MM.1S (cell line): ENCODE data around the gene GLIPR1L1.

Experiments used
- DNase-seq: peaks from one replicate; pipeline ENCODE4 v3.0.0-alpha.2; 2015
- H2AFZ ChIP-seq: fragments of 300-600 bp; sonication (generic); 2 replicates; pipeline ENCODE4 v1.6.0; 2016; ENCODE audit warnings: antibody characterized with exemption, low read length
- H3F3A ChIP-seq: fragments of 300-600 bp; sonication (generic); 2 replicates; pipeline ENCODE4 v1.6.1; 2016; ENCODE audit warnings: mild to moderate bottlenecking, antibody characterized with exemption, low read length, moderate library complexity, mixed read lengths; ENCODE audit not compliant: insufficient read depth
- H3K27ac ChIP-seq: fragments of 300-600 bp; sonication (generic); 2 replicates; pipeline ENCODE4 v1.5.1; 2016; ENCODE audit warnings: mild to moderate bottlenecking, low read length
- H3K27me3 ChIP-seq: fragments of 300-600 bp; sonication (generic); replicated peaks from 2 replicates; pipeline ENCODE4 v1.6.0; 2016; ENCODE audit warnings: low read length; ENCODE audit not compliant: insufficient read depth
- H3K36me3 ChIP-seq: fragments of 300-600 bp; sonication (generic); replicated peaks from 2 replicates; pipeline ENCODE4 v1.6.1; 2016; ENCODE audit warnings: mild to moderate bottlenecking, low read length, mixed read lengths; ENCODE audit not compliant: insufficient read depth
- H3K4me1 ChIP-seq: fragments of 300-600 bp; sonication (generic); 2 replicates; pipeline ENCODE4 v1.6.1; 2016; ENCODE audit warnings: low read length, mixed read lengths
- H3K4me2 ChIP-seq: fragments of 300-600 bp; sonication (generic); 2 replicates; pipeline ENCODE4 v1.6.0; 2016; ENCODE audit warnings: low read depth, low read length
- H3K4me3 ChIP-seq: fragments of 300-600 bp; sonication (generic); 2 replicates; pipeline ENCODE4 v1.5.1; 2016; ENCODE audit warnings: low read length, mixed read lengths
- H3K79me2 ChIP-seq: fragments of 300-600 bp; sonication (generic); 2 replicates; pipeline ENCODE4 v1.6.1; 2016; ENCODE audit warnings: mixed run types, low read length, mixed read lengths
- H3K9ac ChIP-seq: fragments of 300-600 bp; sonication (generic); 2 replicates; pipeline ENCODE4 v1.6.1; 2016; ENCODE audit warnings: low read length, mixed read lengths
- H3K9me2 ChIP-seq: fragments of 300-600 bp; sonication (generic); replicated peaks from 2 replicates; pipeline ENCODE4 v1.6.1; 2016; ENCODE audit warnings: mild to moderate bottlenecking, low read length, mixed read lengths; ENCODE audit not compliant: insufficient read depth
- H3K9me3 ChIP-seq: fragments of 300-600 bp; sonication (generic); replicated peaks from 2 replicates; pipeline ENCODE4 v1.6.1; 2016; ENCODE audit warnings: mild to moderate bottlenecking, low read length, mixed read lengths; ENCODE audit not compliant: insufficient read depth
- H4K20me1 ChIP-seq: fragments of 300-600 bp; sonication (generic); 2 replicates; pipeline ENCODE4 v1.6.1; 2016; ENCODE audit warnings: mild to moderate bottlenecking, low read length, moderate library complexity, mixed read lengths; ENCODE audit not compliant: insufficient read depth
- CTCF ChIP-seq: fragments of 300-600 bp; sonication (generic); IDR thresholded peaks from 2 replicates; pipeline ENCODE4 v1.5.1; 2016; ENCODE audit warnings: antibody characterized with exemption, low read length, mixed read lengths
- EZH2 ChIP-seq: fragments of 300-600 bp; sonication (generic); optimal IDR thresholded peaks from 2 replicates; pipeline ENCODE3; 2017; ENCODE audit warnings: low read depth, mild to moderate bottlenecking, antibody characterized with exemption, low read length, mixed read lengths
- EZH2phosphoT487 ChIP-seq: fragments of 300-600 bp; sonication (generic); IDR thresholded peaks from 2 replicates; pipeline ENCODE4 v1.6.1; 2018; ENCODE audit warnings: antibody characterized with exemption, low read length

Gene GLIPR1L1

GRCh38 chr12:75350413-75350812, 15.9 kb downstream of the GLIPR1L1 start:
- Histone ChIP-seq H3K4me3 (no peak overlapping the region), H3K36me3 (no peaks in the 10 kb centered on the region), H3K4me1 (no peaks in the 10 kb centered on the region), H3K27me3 (no peaks in the 10 kb centered on the region), H3K27ac (no peak overlapping the region), H2AFZ (no peak overlapping the region), H3K9ac (no peak overlapping the region), H4K20me1 (no peaks in the 10 kb centered on the region), H3K9me2 (no peaks in the 10 kb centered on the region), H3F3A (no peaks in the 10 kb centered on the region), H3K9me3 (no peaks in the 10 kb centered on the region), H3K4me2 (no peak overlapping the region), H3K79me2 (no peaks in the 10 kb centered on the region)
- peak; percentile 42 for DNase-seq
- no peak for TF ChIP-seq EZH2phosphoT487
- TF ChIP-seq EZH2 = no peak
- TF ChIP-seq CTCF = no peak

GRCh38 chr12:75354011-75354410, 19.5 kb downstream of the GLIPR1L1 start:
- Histone ChIP-seq H4K20me1 (no peaks in the 10 kb centered on the region), H3K79me2 (no peaks in the 10 kb centered on the region), H3K4me2 (no peak overlapping the region), H3K4me3 (no peak overlapping the region), H3K27me3 (no peaks in the 10 kb centered on the region), H3K9me3 (no peaks in the 10 kb centered on the region), H3K36me3 (no peaks in the 10 kb centered on the region), H3F3A (no peaks in the 10 kb centered on the region), H3K9ac (no peak overlapping the region), H3K27ac (no peak overlapping the region), H2AFZ (no peak overlapping the region), H3K4me1 (no peaks in the 10 kb centered on the region), H3K9me2 (no peaks in the 10 kb centered on the region)
- no peak for TF ChIP-seq EZH2
- no peak for TF ChIP-seq EZH2phosphoT487
- no peak for TF ChIP-seq CTCF
- no peak for DNase-seq

GRCh38 chr12:75360920-75361319, 26.4 kb downstream of the GLIPR1L1 start:
- H3K36me3 ChIP-seq = no peaks in the 10 kb centered on the region
- no peak overlapping the region for H3K9ac ChIP-seq
- no peaks in the 10 kb centered on the region for H3K9me2 ChIP-seq
- H3F3A ChIP-seq = no peaks in the 10 kb centered on the region; the same call in 1 of the 2 replicates
- H3K27me3 ChIP-seq = no peaks in the 10 kb centered on the region
- H3K4me1 ChIP-seq = peaks cover 12% of the 10 kb centered on the region; the same call in 1 of the 2 replicates
- no peak for TF ChIP-seq EZH2
- TF ChIP-seq CTCF = no peak
- TF ChIP-seq EZH2phosphoT487 = no peak
- peak overlapping the region; percentile 4; the same call in 1 of the 2 replicates for H3K27ac ChIP-seq
- H4K20me1 ChIP-seq = no peaks in the 10 kb centered on the region
- H3K4me3 ChIP-seq = no peak overlapping the region
- no peak overlapping the region for H3K4me2 ChIP-seq
- peak; percentile 54 for DNase-seq
- H3K79me2 ChIP-seq = no peaks in the 10 kb centered on the region
- no peaks in the 10 kb centered on the region for H3K9me3 ChIP-seq
- no peak overlapping the region for H2AFZ ChIP-seq
